Hepatocyte (in vitro differentiated cells): ENCODE measurements around the gene ALG14.

Source experiments
- CTCF ChIP-seq: fragments of 200-600 bp; sonication (generic); IDR thresholded peaks from 2 replicates; pipeline ENCODE4 v1.5.1; 2016; ENCODE audit warnings: antibody characterized with exemption, mild to moderate bottlenecking; ENCODE audit not compliant: poor library complexity
- EZH2 ChIP-seq: fragments of 200-600 bp; sonication (generic); IDR thresholded peaks from 2 replicates; pipeline ENCODE4 v1.6.1; 2016; ENCODE audit warnings: antibody characterized with exemption, mild to moderate bottlenecking, borderline replicate concordance

DNA sequence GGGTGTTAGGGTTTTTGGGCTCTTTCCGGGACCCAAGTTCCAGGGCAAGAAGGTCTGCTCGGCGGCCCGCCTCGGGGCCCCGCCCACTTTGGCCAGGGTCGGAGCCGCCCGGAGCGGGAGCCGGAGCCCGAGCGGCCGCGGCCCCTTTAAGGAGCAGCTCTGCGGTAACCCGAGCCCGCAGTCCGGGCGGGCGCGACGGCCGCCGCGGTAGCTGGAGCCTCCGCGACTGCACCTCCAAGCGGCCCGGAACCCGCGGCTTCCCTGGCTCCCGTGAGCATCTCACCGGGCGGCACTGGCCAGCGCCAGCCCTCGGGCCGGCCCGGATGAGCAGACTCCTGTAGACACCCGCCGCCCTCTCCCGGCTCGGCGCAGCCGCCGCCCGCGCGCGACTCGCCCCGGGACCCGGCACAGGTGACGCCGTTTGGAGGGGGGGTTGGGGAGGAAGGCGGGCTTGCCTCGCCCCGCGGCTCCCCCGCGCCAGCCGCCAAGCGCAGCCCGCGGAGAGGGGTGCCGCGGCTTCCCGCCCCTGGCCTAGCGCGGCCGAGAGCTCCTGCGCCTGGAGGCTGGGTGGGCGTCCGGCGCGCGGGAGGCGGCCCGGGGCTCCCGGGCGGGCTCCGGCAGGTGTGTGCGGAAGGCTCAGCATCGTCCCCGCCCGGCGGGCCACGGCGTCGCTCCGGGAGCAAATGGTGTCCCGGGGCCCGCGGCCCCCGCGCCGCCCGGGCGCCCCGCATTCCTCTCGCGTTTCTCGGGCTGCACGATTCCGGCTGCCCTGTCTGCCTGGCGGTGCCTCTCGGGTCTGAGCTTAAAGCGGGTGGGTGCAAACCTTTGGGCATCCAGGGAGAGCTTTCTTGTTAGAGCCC is 44.7 kb upstream of the ALG14 start, which contains the start of gene TLCD4:
- TF ChIP-seq EZH2 (no peak), CTCF (no peak)
